HEK293T (cell line): Measurements from ENCODE around the gene UBXN4.
A peak's percentile ranks its signal among the peaks of the same experiment; 100 is the strongest.

Experiments
- CTCF ChIA-PET: fragments of 350-600 bp; formaldehyde crosslinking; extraction: SDS; loops from one replicate; lab custom pipeline; 2021; ENCODE audit warnings: antibody characterized with exemption, inconsistent platforms; lab: Yijun Ruan, JAX
- POLR2A ChIA-PET: fragments of 350-600 bp; formaldehyde crosslinking; extraction: SDS; loops from one replicate; lab custom pipeline; 2020; ENCODE audit warnings: antibody characterized with exemption, inconsistent platforms; lab: Yijun Ruan, JAX
- DNase-seq: peaks from one replicate; pipeline ENCODE4 v3.0.0; 2012; ENCODE audit warnings: mixed read lengths; ENCODE audit errors: extremely low spot score
- ARNT ChIP-seq: fragments of 450-650 bp; IDR thresholded peaks from 2 replicates; pipeline ENCODE4 v1.6.1; 2017; ENCODE audit warnings: mild to moderate bottlenecking
- BHLHE40 ChIP-seq: fragments of 450-650 bp; IDR thresholded peaks from 2 replicates; pipeline ENCODE4 v1.6.1; 2016; ENCODE audit warnings: mild to moderate bottlenecking, moderate library complexity, borderline replicate concordance
- CTBP1 ChIP-seq: fragments of 450-650 bp; IDR thresholded peaks from 2 replicates; pipeline ENCODE4 v1.6.1; 2016; ENCODE audit warnings: borderline replicate concordance
- ELF4 ChIP-seq: fragments of 450-650 bp; IDR thresholded peaks from 2 replicates; pipeline ENCODE4 v1.6.1; 2017; ENCODE audit warnings: antibody characterized with exemption
- FOXA1 ChIP-seq: fragments of 450-650 bp; IDR thresholded peaks from 2 replicates; pipeline ENCODE4 v1.6.1; 2016; ENCODE audit warnings: mild to moderate bottlenecking
- FOXK2 ChIP-seq: fragments of 450-650 bp; IDR thresholded peaks from 2 replicates; pipeline ENCODE4 v1.6.1; 2016; ENCODE audit warnings: mild to moderate bottlenecking
- FOXM1 ChIP-seq: fragments of 450-650 bp; IDR thresholded peaks from 2 replicates; pipeline ENCODE4 v1.6.1; 2017; ENCODE audit warnings: mild to moderate bottlenecking, borderline replicate concordance
- HDGF ChIP-seq: fragments of 450-650 bp; IDR thresholded peaks from 2 replicates; pipeline ENCODE4 v1.6.1; 2017; ENCODE audit warnings: antibody characterized with exemption, borderline replicate concordance
- L3MBTL2 ChIP-seq: fragments of 450-650 bp; conservative IDR thresholded peaks from 2 replicates; pipeline ENCODE4 v1.6.1; 2016; ENCODE audit warnings: mild to moderate bottlenecking
- LEF1 ChIP-seq: fragments of 450-650 bp; IDR thresholded peaks from 2 replicates; pipeline ENCODE4 v1.6.1; 2017; ENCODE audit warnings: mild to moderate bottlenecking, borderline replicate concordance
- NFRKB ChIP-seq: fragments of 450-650 bp; IDR thresholded peaks from 2 replicates; pipeline ENCODE4 v1.6.1; 2016; ENCODE audit warnings: mild to moderate bottlenecking, moderate library complexity
- PKNOX1 ChIP-seq: fragments of 450-650 bp; IDR thresholded peaks from 2 replicates; pipeline ENCODE4 v1.6.1; 2016
- SP1 ChIP-seq: fragments of 450-650 bp; IDR thresholded peaks from 2 replicates; pipeline ENCODE4 v1.6.1; 2017
- SUZ12 ChIP-seq: fragments of 450-650 bp; IDR thresholded peaks from 2 replicates; pipeline ENCODE4 v1.6.1; 2016; ENCODE audit warnings: mild to moderate bottlenecking
- TARDBP ChIP-seq: fragments of 450-650 bp; IDR thresholded peaks from 2 replicates; pipeline ENCODE4 v1.6.1; 2016
- ZNF384 ChIP-seq: fragments of 450-650 bp; IDR thresholded peaks from 2 replicates; pipeline ENCODE4 v1.6.1; 2016

Gene UBXN4

DNA sequence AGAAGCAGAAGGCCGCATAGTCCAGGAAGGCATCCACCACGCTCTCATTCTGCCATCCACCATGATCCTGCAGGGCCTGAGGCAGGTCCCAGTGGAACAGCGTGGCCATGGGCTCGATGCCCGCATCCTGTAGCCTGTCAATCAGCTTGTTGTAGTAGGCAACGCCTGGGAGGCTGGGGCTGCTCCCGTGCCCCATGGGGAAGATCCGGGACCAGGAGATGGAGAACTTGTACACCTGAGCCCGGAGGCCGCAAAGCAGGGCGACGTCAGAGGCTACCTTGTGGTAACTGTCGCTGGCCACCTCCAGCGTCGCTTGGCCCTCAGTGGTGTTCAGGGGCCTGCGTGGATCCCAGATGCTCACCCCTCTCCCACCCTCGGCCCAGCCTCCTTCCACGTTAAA, 75.8 kb downstream of the UBXN4 start:
- ChIA-PET POLR2A (no interaction called here), CTCF (no interaction called here)
- DNase-seq = no peak
- TF ChIP-seq BHLHE40 (no peak), FOXK2 (no peak), CTBP1 (no peak)

DNA sequence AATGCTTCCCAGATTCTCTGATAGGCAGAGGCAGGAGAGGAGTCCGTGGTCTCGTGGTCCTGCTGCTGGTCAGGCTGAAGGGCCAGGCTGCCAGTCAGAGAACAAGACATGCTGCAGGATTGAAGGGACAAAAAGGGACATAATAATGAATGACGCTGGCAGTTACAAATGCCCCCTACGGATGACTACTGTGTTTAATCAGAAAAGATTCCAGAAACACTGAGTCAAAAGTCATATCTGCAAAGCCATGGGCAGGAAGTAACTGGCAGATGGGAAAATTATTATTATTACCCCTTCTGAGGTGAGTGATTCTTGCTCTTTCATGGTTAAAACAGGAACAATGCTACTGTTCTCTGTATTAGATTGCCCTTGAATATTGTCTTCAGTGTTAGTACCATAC, 76.3 kb downstream of the UBXN4 start:
- CTCF ChIA-PET = no interaction called here
- POLR2A ChIA-PET = no interaction called here

GRCh38 chr2:135818937-135819610, 77.4 kb downstream of the UBXN4 start:
- no peak for TF ChIP-seq FOXK2
- no peak for TF ChIP-seq FOXM1
- no peak for TF ChIP-seq TARDBP
- no peak for TF ChIP-seq SP1
- TF ChIP-seq ARNT = no peak
- TF ChIP-seq SUZ12 = no peak
- no peak for TF ChIP-seq ELF4
- no peak for TF ChIP-seq NFRKB
- ChIA-PET CTCF (no interaction called here), POLR2A (no interaction called here)
- DNase-seq = peak; percentile 53

More for the DNA sequence above, 76.3 kb downstream of the UBXN4 start:
- no peak for TF ChIP-seq NFRKB
- DNase-seq = no peak

DNA sequence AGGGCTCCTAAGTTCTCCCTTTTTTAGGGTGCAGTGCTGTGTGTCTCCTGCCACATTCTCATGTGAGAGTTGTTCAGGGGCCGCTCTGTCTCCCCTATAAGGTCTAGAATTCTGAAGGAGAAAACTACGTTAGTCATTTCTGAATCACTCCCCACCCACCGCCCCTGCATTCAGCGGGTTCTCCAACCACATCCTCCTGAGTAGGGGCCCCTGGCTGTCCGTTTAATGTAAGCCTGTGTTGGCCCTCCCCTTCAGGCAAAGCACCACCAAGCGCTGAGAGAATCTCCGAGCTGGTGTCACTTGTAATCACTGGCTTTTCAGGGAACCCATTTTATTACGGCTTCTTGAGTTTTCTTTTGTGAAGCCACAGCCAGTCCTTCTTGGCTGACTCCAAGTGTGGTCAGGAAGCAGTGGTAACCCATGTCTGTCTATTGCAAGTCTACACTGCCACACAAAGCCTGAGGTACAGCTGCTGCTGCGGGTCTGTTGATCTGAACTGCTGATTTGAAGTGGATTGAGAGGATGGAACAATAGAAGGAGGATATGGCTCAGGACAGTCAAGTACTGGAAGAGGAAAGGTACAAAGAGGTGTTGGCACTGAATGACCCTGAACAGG, 78.5 kb downstream of the UBXN4 start:
- no peak for DNase-seq
- TF ChIP-seq FOXA1 (no peak), ARNT (no peak), PKNOX1 (no peak), TARDBP (no peak), L3MBTL2 (no peak), FOXM1 (no peak), SUZ12 (no peak), CTBP1 (no peak), LEF1 (no peak), FOXK2 (no peak), BHLHE40 (no peak), NFRKB (no peak), ELF4 (no peak), HDGF (no peak), ZNF384 (no peak), SP1 (no peak)
- ChIA-PET CTCF (no interaction called here), POLR2A (no interaction called here)

DNA sequence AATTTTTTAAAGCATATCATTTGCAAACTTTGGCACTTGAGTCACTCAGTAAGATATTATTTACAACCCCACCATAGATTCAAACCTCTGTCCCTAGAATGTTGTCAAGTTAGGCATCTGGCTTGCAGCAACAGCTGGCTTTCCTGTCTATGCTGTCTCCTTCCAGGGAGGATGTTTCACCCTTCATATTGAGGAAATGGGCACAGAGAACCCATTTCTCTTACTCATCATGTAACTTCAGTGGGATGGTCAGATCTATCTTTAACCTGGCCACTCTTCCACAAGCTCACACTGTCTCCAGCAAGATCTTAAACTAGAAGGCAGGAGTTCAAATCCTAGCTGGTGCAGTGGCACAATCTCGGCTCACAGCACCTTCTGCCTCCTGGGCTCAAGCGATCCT, 79.5 kb downstream of the UBXN4 start:
- no peak for TF ChIP-seq FOXK2
- no peak for TF ChIP-seq HDGF
- no peak for TF ChIP-seq CTBP1
- no peak for TF ChIP-seq TARDBP
- no peak for TF ChIP-seq ZNF384
- no peak for TF ChIP-seq BHLHE40
- TF ChIP-seq LEF1 = no peak
- no peak for TF ChIP-seq L3MBTL2
- no peak for TF ChIP-seq FOXA1
- CTCF ChIA-PET = no interaction called here

DNA sequence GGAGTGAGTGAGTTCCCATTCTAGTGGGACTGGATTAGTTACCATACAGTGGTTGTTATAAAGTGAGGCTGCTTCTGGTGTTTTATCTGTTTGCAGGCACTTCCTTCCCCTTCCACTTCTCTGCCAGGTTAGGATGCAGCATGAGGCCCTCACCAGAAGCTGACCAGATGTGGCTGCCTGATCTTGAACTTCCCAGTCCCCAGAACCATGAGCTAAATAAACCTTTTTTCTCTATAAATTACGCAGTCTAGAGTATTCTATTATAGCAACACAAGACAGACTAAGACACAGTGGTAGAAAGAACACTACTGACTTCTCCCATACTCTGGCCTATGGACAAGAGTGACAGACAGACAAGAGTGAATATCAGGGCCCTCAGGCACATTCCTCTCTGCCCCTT, 81.2 kb downstream of the UBXN4 start:
- ChIA-PET CTCF (no interaction called here), POLR2A (no interaction called here)
- TF ChIP-seq SUZ12 (no peak), SP1 (no peak), ARNT (no peak), ZNF384 (no peak), CTBP1 (no peak), LEF1 (no peak), FOXA1 (no peak), NFRKB (no peak), L3MBTL2 (no peak), TARDBP (no peak), PKNOX1 (no peak), ELF4 (no peak), FOXK2 (no peak), BHLHE40 (no peak), FOXM1 (no peak), HDGF (no peak)
- DNase-seq = no peak

More for the DNA sequence above, 79.5 kb downstream of the UBXN4 start:
- DNase-seq = no peak
- POLR2A ChIA-PET = no interaction called here

DNA sequence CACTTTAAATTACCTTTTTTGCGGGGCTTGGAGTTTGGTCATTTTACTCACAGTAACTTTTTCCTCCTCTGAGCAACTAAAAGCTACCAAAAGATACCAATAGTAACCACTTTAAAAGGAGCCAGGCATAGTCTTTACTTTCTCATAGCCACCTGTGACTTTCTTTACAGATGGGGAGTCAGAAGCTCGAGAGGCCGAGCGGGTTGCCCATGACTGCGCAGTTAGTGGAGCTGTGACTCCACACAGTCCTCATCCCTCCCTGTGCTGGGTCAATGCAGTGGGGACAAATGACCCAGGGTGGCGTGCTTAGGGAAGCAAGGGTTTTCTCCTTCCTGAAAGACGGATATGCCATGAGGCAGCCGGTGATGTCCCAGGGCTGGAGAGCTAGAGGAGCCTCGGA, 83.5 kb downstream of the UBXN4 start:
- CTCF ChIA-PET = interaction anchor here (0.7 kb wide), 1 partner anchor 28 kb away, joined by 3 read pairs; no protein-coding TSS in a partner anchor
- no peak for TF ChIP-seq HDGF
- no peak for DNase-seq
- POLR2A ChIA-PET = no interaction called here
